ENCODE results near the gene ZNF791. TPM values are rescaled to one million over a fixed set of nuclear protein-coding genes. Genes with fewer than 3 reads are reported as not detected.

Gene ZNF791
- total and polyA plus RNA-seq, 10 donors: 6.8 to 64.9 (median 30.9) TPM

DNA sequence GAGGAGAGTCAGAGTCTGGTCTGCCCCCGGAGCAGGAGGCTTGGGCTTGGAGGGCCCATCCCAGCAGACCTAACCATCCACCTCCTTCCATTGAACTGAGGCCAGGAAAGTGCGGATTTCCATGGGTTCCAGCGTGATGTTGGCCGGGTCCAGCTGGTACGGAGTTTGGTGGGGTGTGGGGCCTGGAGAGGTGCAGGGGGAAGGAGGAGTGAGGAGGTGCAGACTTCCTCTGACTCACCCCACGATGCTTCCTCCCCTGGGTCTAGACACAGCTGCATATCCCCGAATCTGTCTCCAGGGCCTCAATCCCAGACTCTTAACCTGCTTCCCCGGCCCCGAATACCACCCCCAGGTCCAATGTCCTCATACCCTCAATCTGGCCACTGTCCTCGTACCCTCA is 35.8 kb downstream of the ZNF791 start:
- no peak for DNase-seq

DNA sequence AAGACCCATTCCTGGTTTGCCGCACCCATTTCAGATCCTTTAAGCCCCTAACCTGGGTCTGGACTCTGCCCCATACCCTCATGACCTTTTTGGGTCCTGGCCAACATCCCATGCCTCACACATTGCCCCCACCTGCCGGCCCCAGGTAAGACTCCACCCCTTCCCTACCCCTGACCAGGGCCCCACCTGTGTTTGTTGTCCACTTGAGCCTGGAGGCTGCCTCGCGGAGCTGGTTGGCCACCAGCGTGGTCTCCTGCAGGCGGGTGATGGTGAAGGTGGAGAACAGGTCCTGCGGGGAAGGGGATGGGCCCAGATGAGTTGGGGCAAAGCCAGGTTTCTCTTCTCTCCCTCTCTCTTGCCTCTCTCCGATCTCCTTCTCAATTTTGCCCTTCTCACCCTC is 36.3 kb downstream of the ZNF791 start:
- DNase-seq: no peak
- H3K4me1 ChIP-seq: peaks cover 0 to 15% (median 9%) of the 10 kb centered on the region in 6 donors
- intact Hi-C loops (cut with DNase I; ENCODE audit: low total_unique reads): no loop called here
- peak overlapping the region in 1 of 8 donors; percentile 13 for H3K27ac ChIP-seq
- H3K4me3 ChIP-seq: no peak overlapping the region
- peaks cover 0 to 81% (median 9%) of the 10 kb centered on the region in 6 donors for H3K36me3 ChIP-seq
- H3K9me3 ChIP-seq: no peaks in the 10 kb centered on the region
- 81 to 89% (median 86%) methylated on average over 8 of the region's 8 CpGs for WGBS, 5 donors
- TF ChIP-seq POLR2AphosphoS5 (IDR thresholded peaks at IDR 0.05): no peak
- TF ChIP-seq, protein P1, sequence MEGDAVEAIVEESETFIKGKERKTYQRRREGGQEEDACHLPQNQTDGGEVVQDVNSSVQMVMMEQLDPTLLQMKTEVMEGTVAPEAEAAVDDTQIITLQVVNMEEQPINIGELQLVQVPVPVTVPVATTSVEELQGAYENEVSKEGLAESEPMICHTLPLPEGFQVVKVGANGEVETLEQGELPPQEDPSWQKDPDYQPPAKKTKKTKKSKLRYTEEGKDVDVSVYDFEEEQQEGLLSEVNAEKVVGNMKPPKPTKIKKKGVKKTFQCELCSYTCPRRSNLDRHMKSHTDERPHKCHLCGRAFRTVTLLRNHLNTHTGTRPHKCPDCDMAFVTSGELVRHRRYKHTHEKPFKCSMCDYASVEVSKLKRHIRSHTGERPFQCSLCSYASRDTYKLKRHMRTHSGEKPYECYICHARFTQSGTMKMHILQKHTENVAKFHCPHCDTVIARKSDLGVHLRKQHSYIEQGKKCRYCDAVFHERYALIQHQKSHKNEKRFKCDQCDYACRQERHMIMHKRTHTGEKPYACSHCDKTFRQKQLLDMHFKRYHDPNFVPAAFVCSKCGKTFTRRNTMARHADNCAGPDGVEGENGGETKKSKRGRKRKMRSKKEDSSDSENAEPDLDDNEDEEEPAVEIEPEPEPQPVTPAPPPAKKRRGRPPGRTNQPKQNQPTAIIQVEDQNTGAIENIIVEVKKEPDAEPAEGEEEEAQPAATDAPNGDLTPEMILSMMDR (IDR thresholded peaks at IDR 0.05 in 8 of 11, conservative IDR thresholded peaks at IDR 0.05 in 3 of 11): no peak
- no peaks in the 10 kb centered on the region for H3K27me3 ChIP-seq (replicated peaks in 1 of 7)

More for the DNA sequence above, 35.8 kb downstream of the ZNF791 start:
- peaks cover 0 to 15% (median 9%) of the 10 kb centered on the region in 6 donors for H3K4me1 ChIP-seq
- intact Hi-C loops (cut with DNase I; ENCODE audit: low total_unique reads): no loop called here
- no peak overlapping the region for H3K4me3 ChIP-seq
- peaks cover 0 to 76% (median 6%) of the 10 kb centered on the region in 6 donors for H3K36me3 ChIP-seq
- WGBS, 5 donors: 76 to 87% (median 81%) methylated on average over 10 of the region's 10 CpGs
- H3K9me3 ChIP-seq: no peaks in the 10 kb centered on the region
- TF ChIP-seq, protein P1 (IDR thresholded peaks at IDR 0.05 in 8 of 11, conservative IDR thresholded peaks at IDR 0.05 in 3 of 11): no peak
- no peak for TF ChIP-seq POLR2A (IDR thresholded peaks at IDR 0.05)
- TF ChIP-seq POLR2AphosphoS5 (IDR thresholded peaks at IDR 0.05): no peak
- H3K27ac ChIP-seq: peak overlapping the region in 2 of 8 donors; percentile 9 to 11
- no peaks in the 10 kb centered on the region for H3K27me3 ChIP-seq (replicated peaks in 1 of 7)

DNA sequence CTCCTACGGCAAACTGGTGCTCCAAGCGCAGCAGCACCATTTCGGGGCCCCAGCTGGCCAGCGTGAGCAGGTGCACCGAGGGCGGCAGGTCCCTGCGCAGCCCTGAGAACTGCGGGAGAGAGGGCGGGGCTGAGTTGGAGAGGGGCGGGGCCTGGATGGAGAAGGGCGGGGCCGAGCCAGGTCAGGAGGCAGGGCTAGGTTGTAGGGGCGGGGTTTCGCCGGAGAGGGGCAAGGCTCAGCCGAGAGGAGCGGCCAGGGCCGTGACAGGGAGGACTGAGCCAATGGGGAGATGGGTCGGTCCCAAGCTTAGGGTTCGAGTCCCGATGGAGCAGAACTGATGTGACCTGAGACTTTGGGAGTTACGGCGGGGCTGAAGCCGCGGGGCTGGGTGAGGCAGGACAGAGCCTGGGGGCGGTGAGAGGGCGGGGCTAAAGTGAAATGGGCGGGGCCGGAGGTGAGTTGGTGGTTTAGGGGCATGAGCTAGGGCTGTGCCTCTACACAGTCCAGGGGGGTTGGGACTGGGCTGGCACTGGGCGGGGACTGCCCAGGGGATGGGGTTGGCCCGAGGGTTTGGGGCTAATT is 36.9 kb downstream of the ZNF791 start:
- WGBS, 5 donors: 34 to 61% (median 42%) methylated on average over 30 to 31 of the region's 31 CpGs
- H3K36me3 ChIP-seq: peaks cover 0 to 85% (median 10%) of the 10 kb centered on the region in 6 donors
- TF ChIP-seq POLR2AphosphoS5 (IDR thresholded peaks at IDR 0.05): peak in 2 of 3 donors; percentile 58 to 69
- TF ChIP-seq, protein P1 (IDR thresholded peaks at IDR 0.05 in 8 of 11, conservative IDR thresholded peaks at IDR 0.05 in 3 of 11): no peak
- no peak for TF ChIP-seq POLR2A (IDR thresholded peaks at IDR 0.05)
- H3K27me3 ChIP-seq (replicated peaks in 1 of 7): no peaks in the 10 kb centered on the region
- H3K9me3 ChIP-seq: no peaks in the 10 kb centered on the region
- H3K4me1 ChIP-seq: peaks cover 0 to 15% (median 9%) of the 10 kb centered on the region in 6 donors
- H3K27ac ChIP-seq: peak overlapping the region in 2 of 8 donors; percentile 13
- intact Hi-C loops (cut with DNase I; ENCODE audit: low total_unique reads): no loop called here
- peak overlapping the region in 5 of 8 donors; percentile 7 to 59 (median 25) for H3K4me3 ChIP-seq
- peak; percentile 85 for DNase-seq

DNA sequence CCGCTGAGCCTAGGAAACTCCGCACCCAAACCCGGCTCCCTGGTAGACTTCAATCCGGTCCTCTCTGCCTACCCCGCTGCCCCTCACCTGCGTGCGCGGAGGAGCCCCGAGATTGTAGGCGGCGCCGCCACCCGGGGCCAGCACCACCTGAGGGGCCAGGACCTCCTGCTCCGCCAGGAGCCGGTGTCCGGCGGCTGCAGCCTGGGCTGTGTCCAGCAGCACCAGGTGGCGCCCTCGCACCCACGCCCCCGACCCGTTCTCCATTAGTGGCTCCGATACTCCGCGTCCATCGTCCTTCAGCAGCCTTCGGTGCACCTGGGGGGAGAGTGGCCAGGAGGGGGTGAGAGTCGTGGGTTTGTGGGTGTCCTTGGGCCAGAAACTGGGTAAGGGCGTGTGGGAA is 37.4 kb downstream of the ZNF791 start:
- TF ChIP-seq POLR2A (IDR thresholded peaks at IDR 0.05) (no peak), POLR2AphosphoS5 (IDR thresholded peaks at IDR 0.05) (peak in 1 of 3 donors; percentile 32)
- TF ChIP-seq, protein P1 (IDR thresholded peaks at IDR 0.05 in 8 of 11, conservative IDR thresholded peaks at IDR 0.05 in 3 of 11): peak in 3 of 11 experiments; percentile 16 to 21 (median 20)
- Histone ChIP-seq H3K27me3 (replicated peaks in 1 of 7) (no peaks in the 10 kb centered on the region), H3K27ac (peak overlapping the region in 1 of 8 donors; percentile 13), H3K4me3 (peak overlapping the region in 5 of 8 donors; percentile 7 to 59 (median 25)), H3K4me1 (peaks cover 0 to 15% (median 9%) of the 10 kb centered on the region in 6 donors), H3K9me3 (no peaks in the 10 kb centered on the region), H3K36me3 (peaks cover 0 to 85% (median 10%) of the 10 kb centered on the region in 6 donors)
- 22 to 52% (median 33%) methylated on average over 13 to 29 of the region's 29 CpGs for WGBS, 5 donors
- no peak for DNase-seq
- intact Hi-C loops (cut with DNase I; ENCODE audit: low total_unique reads): no loop called here
